ENCODE results near the gene KMT5C. TPM values are rescaled to one million over a fixed set of nuclear protein-coding genes. Genes with fewer than 3 reads are reported as not detected.

Gene KMT5C
- total RNA-seq, 2 donors from 2014 or later = 66.6 to 103 TPM

DNA sequence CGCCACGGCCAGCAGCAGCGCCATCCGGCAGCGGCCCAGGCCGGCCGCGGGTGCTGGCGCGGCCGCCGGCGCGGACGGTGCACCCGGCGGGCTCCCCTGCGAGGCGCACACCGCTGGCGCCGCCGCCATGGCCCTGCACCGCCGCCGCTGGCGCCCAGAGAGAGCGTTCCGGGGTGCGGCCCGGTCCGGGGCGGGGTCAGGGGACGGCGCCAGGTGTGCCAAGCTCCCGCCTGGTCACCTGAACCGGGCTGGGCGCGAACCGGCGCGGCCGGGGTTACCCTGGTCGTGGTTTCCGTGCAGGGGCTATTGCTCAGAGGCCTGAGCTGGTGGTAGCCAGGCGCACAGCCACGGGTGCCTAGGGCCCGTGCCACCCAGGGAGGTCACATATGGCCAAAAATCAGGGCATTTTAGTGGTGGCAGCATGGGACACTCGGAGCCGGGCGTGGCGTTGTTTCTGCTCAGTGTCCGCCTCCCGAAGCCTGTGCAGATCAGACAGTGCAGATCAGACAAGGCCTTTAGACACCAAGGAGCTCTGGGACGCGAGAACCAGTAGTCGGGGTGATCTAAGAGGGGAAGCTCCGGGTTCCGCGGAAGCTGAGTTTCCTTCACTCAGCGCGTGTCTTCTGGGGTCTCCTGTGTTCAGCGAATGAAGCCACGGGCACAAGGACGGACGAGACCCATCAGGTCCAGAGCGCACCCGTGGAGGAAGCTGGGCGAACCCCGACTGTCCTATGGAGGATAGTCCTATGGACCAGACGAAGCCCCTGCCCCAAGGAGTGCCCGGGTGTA is 44.6 kb downstream of the KMT5C start, which contains the start of gene TMEM238:
Gene TMEM238 (minus strand): TSS at position 162 of the 789 bp plus-strand sequence. CDS start 33 bp downstream, at position 129.
- peak in 2 of 3 donors; percentile 27 to 35 for DNase-seq
- Mint-ChIP-seq H3K4me3 (peak within 1 kb of the TSS; percentile 100), H3K27ac (peak within 1 kb of the TSS; percentile 100), H3K36me3 (ENCODE audit: low read depth) (peaks cover 7% of the 10 kb centered on the region), H3K4me1 (peaks cover 48% of the 10 kb centered on the region), H3K27me3 (peaks cover 5% of the 10 kb centered on the region)
- no peak for ATAC-seq
- H3K9me3 ChIP-seq (ENCODE audit: control insufficient read depth, low read length, poor library complexity, severe bottlenecking) = no peaks in the 10 kb centered on the region

DNA sequence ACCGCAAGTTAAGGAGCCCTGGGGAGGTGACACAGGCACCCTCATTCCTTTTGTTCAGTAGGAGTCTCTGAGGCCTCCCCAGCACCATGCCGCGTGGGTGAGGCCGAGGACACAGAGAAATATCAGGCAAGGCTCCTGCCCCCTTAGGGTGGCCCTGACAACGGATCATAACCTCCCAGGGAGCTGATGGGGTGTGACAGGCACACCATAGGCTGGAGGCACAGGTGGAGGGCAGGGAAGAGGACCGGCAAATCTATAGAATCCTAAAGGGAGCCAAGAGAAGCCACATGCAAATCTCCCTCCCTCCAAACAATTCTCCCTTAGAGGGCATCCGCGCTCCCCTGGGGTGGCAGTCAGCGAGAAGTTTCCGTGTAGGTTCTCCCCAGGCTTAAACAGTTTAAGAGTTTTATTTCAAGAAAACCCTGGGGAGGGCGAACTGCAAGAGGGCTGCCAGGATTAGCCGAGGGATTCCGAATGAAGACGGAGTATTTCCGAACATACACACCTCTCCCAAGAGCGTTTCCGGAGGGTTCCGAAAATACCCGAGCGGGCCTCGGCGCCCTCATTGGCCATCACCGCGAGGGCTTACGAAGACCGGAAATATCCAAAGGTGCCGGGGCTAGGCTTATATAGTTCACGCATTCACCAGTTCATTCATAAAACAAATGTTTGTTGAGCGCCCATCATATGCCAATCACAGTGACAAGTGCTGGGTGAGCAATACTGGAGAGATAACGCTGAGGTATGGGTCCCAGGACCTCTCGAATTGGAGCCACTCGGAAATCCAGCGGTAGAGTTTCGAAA is 45.4 kb downstream of the KMT5C start:
- no peaks in the 10 kb centered on the region for H3K9me3 ChIP-seq (ENCODE audit: control insufficient read depth, low read length, poor library complexity, severe bottlenecking)
- DNase-seq = peak; percentile 82 to 95 (median 87)
- H3K27me3 Mint-ChIP-seq = peaks cover 5% of the 10 kb centered on the region
- H3K4me1 Mint-ChIP-seq = peaks cover 52% of the 10 kb centered on the region
- ATAC-seq = peak; percentile 82
- peaks cover 6% of the 10 kb centered on the region for H3K36me3 Mint-ChIP-seq (ENCODE audit: low read depth)
- H3K4me3 Mint-ChIP-seq = peak overlapping the region; percentile 100
- peak overlapping the region; percentile 100 for H3K27ac Mint-ChIP-seq

DNA sequence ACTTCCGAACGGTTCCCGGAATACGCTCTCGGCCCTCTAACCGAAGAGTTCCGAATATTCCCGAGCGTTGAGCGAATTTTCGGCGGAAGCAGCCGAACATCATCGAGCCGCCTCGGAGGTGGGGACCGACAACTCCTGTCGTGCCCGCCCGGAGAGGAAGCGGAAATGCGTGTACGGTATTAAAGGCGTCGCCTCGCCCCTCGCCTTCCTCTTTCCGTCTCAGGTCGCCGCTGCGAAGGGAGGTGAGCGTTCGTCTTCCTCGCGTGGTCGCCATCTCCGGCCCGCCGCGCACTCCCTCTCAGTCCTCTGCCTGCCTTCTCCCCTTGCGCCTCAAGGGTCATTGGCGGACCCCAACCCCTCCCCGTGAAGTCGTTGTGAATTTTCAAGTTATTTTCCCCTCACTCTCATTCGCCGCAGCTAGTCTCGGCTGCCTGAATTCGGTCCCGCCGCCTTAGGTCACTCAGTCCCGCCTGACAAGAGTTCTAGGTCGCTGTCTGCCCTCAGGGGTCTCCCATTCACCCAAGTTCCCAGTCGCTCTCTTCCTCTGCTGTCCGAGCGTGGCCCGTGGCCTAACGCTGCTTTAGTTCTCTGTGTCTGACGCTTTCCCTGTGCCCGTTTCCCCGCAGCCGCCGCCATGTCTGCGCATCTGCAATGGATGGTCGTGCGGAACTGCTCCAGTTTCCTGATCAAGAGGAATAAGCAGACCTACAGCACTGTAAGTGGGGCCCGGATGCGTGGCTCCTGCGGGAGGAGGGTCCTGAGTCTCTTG is 46.2 kb downstream of the KMT5C start, which contains the start of gene RPL28:
Gene RPL28 (plus strand): TSS at position 209 of the 769 bp plus-strand sequence. CDS start 426 bp downstream, at position 635.
- no peaks in the 10 kb centered on the region for H3K9me3 ChIP-seq (ENCODE audit: control insufficient read depth, low read length, poor library complexity, severe bottlenecking)
- H3K27ac Mint-ChIP-seq = peak within 1 kb of the TSS; percentile 100
- peaks cover 57% of the 10 kb centered on the region for H3K4me1 Mint-ChIP-seq
- peaks cover 6% of the 10 kb centered on the region for H3K36me3 Mint-ChIP-seq (ENCODE audit: low read depth)
- ATAC-seq = peak; percentile 83
- peak; percentile 92 to 99 (median 96) for DNase-seq
- H3K27me3 Mint-ChIP-seq = peaks cover 5% of the 10 kb centered on the region
- H3K4me3 Mint-ChIP-seq = peak within 1 kb of the TSS; percentile 100

DNA sequence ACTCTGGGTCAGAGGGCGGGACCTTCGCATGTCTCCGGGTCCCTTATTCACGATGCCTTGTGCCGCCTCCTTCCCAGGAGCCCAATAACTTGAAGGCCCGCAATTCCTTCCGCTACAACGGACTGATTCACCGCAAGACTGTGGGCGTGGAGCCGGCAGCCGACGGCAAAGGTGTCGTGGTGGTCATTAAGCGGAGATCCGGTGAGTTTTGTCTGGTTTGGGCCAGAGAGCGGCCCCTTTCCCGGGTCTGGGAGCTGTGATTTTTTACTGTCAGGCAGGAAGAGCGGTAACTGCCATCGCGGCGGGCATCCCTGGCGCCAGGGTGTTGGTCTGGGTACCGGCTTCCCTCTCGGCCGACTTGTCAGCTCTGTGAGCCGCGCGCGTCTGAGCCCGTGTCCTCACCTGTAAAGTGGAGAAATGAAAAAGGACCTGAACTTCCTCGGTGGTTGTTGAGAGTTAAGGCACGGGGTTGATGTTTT is 46.9 kb downstream of the KMT5C start:
- no peak for DNase-seq
- H3K27me3 Mint-ChIP-seq = peaks cover 5% of the 10 kb centered on the region
- peak overlapping the region; percentile 100 for H3K4me3 Mint-ChIP-seq
- H3K27ac Mint-ChIP-seq = peak overlapping the region; percentile 100
- no peaks in the 10 kb centered on the region for H3K9me3 ChIP-seq (ENCODE audit: control insufficient read depth, low read length, poor library complexity, severe bottlenecking)
- H3K36me3 Mint-ChIP-seq (ENCODE audit: low read depth) = peaks cover 6% of the 10 kb centered on the region
- H3K4me1 Mint-ChIP-seq = peaks cover 55% of the 10 kb centered on the region
- ATAC-seq = no peak

GRCh38 chr19:55387736-55388497 is 48.2 kb downstream of the KMT5C start:
- no peaks in the 10 kb centered on the region for H3K9me3 ChIP-seq (ENCODE audit: control insufficient read depth, low read length, poor library complexity, severe bottlenecking)
- ATAC-seq (no peak), DNase-seq (no peak)
- Mint-ChIP-seq H3K36me3 (ENCODE audit: low read depth) (peaks cover 6% of the 10 kb centered on the region), H3K4me3 (peak overlapping the region; percentile 100), H3K27me3 (peaks cover 5% of the 10 kb centered on the region), H3K4me1 (peaks cover 48% of the 10 kb centered on the region), H3K27ac (peak overlapping the region; percentile 100)

GRCh38 chr19:55389386-55390317 is 50.0 kb downstream of the KMT5C start:
- Mint-ChIP-seq H3K4me1 (peaks cover 44% of the 10 kb centered on the region), H3K4me3 (no peak overlapping the region), H3K27me3 (peaks cover 5% of the 10 kb centered on the region), H3K27ac (peak overlapping the region; percentile 89), H3K36me3 (ENCODE audit: low read depth) (peaks cover 6% of the 10 kb centered on the region)
- ATAC-seq = no peak
- H3K9me3 ChIP-seq (ENCODE audit: control insufficient read depth, low read length, poor library complexity, severe bottlenecking) = no peaks in the 10 kb centered on the region
- no peak for DNase-seq

- Mint-ChIP-seq H3K4me1 (peaks cover 41% of the 10 kb centered on the region), H3K36me3 (ENCODE audit: low read depth) (peaks cover 6% of the 10 kb centered on the region), H3K27me3 (peaks cover 5% of the 10 kb centered on the region), H3K27ac (peak overlapping the region; percentile 9), H3K4me3 (no peak overlapping the region)
- no peak for ATAC-seq
- H3K9me3 ChIP-seq (ENCODE audit: control insufficient read depth, low read length, poor library complexity, severe bottlenecking) = no peaks in the 10 kb centered on the region
- DNase-seq = no peak
These were observed 50.8 kb downstream of the KMT5C start for GRCh38 chr19:55390461-55390880.

- Mint-ChIP-seq H3K4me3 (no peak overlapping the region), H3K27me3 (no peaks in the 10 kb centered on the region), H3K36me3 (ENCODE audit: low read depth) (peaks cover under 1% of the 10 kb centered on the region), H3K27ac (no peak overlapping the region), H3K4me1 (peaks cover 36% of the 10 kb centered on the region)
- no peaks in the 10 kb centered on the region for H3K9me3 ChIP-seq (ENCODE audit: control insufficient read depth, low read length, poor library complexity, severe bottlenecking)
- ATAC-seq = no peak
- no peak for DNase-seq
These were observed 51.6 kb downstream of the KMT5C start for GRCh38 chr19:55391191-55391670.

GRCh38 chr19:55391702-55392615 is 52.3 kb downstream of the KMT5C start:
- no peaks in the 10 kb centered on the region for H3K27me3 Mint-ChIP-seq
- H3K36me3 Mint-ChIP-seq (ENCODE audit: low read depth) = no peaks in the 10 kb centered on the region
- no peaks in the 10 kb centered on the region for H3K9me3 ChIP-seq (ENCODE audit: control insufficient read depth, low read length, poor library complexity, severe bottlenecking)
- H3K4me1 Mint-ChIP-seq = peaks cover 29% of the 10 kb centered on the region
- peak overlapping the region; percentile 67 for H3K27ac Mint-ChIP-seq
- no peak for ATAC-seq
- no peak for DNase-seq
- H3K4me3 Mint-ChIP-seq = no peak overlapping the region

GRCh38 chr19:55392820-55393761 is 53.4 kb downstream of the KMT5C start:
- H3K9me3 ChIP-seq (ENCODE audit: control insufficient read depth, low read length, poor library complexity, severe bottlenecking) = no peaks in the 10 kb centered on the region
- no peaks in the 10 kb centered on the region for H3K36me3 Mint-ChIP-seq (ENCODE audit: low read depth)
- ATAC-seq (no peak), DNase-seq (no peak)
- no peaks in the 10 kb centered on the region for H3K27me3 Mint-ChIP-seq
- H3K4me1 Mint-ChIP-seq = peaks cover 29% of the 10 kb centered on the region
- no peak overlapping the region for H3K4me3 Mint-ChIP-seq
- peak overlapping the region; percentile 67 for H3K27ac Mint-ChIP-seq
